IMR-90 (cell line): ENCODE data around the gene LRRC15.

Experiments
- CHD1 ChIP-seq: IDR thresholded peaks from 2 replicates; pipeline ENCODE4 v1.6.1; 2012; ENCODE audit warnings: low read depth, low read length, improper control_type of control experiment
- CTCF ChIP-seq: conservative IDR thresholded peaks from 2 replicates; pipeline ENCODE4 v1.5.1; 2012; ENCODE audit warnings: mild to moderate bottlenecking, low read depth, low read length, improper control_type of control experiment
- RFX5 ChIP-seq: IDR thresholded peaks from 2 replicates; pipeline ENCODE4 v1.8.0; 2012; ENCODE audit warnings: low read depth, mild to moderate bottlenecking, low read length, moderate library complexity

- TF ChIP-seq CTCF (no peak), RFX5 (no peak), CHD1 (no peak)
Measured at GRCh38 chr3:194305356-194306108, 64.0 kb downstream of the LRRC15 start.
